ENCODE data around the gene CDC42EP5. TPM values are rescaled to one million over a fixed set of nuclear protein-coding genes. Genes with fewer than 3 reads are reported as not detected.

Gene CDC42EP5
- 10 to 100 TPM; 24.9 to 25.7 TPM for total RNA-seq
- polyA plus RNA-seq = 10 to 100 TPM; 15.8 to 17.8 TPM
- long read RNA-seq, donor 1, transcript CDC42EP5-202 (2 exons, 288 nt) = minor isoform, 6 of 44 reads
- long read RNA-seq, donor 1, transcript CDC42EP5-201 (3 exons, 864 nt) = major isoform, 32 of 44 reads
- long read RNA-seq, donor 1, partial matches to known transcripts = 6 of 44 reads
- long read RNA-seq, donor 1, other reads (novel, unspliced or antisense) = 0 of 44 reads
- long read RNA-seq, donor 2, transcript CDC42EP5-201 (3 exons, 864 nt) = major isoform, 18 of 19 reads
- long read RNA-seq, donor 2, partial matches to known transcripts = 0 of 19 reads
- long read RNA-seq, donor 2, other reads (novel, unspliced or antisense) = 0 of 19 reads
- long read RNA-seq, donor 3, transcript CDC42EP5-201 (3 exons, 864 nt) = major isoform, 19 of 21 reads
- long read RNA-seq, donor 3, partial matches to known transcripts = 0 of 21 reads
- long read RNA-seq, donor 3, other reads (novel, unspliced or antisense) = 0 of 21 reads
- long read RNA-seq, donor 4, transcript CDC42EP5-201 (3 exons, 864 nt) = major isoform, 21 of 22 reads
- long read RNA-seq, donor 4, partial matches to known transcripts = 0 of 22 reads
- long read RNA-seq, donor 4, other reads (novel, unspliced or antisense) = 0 of 22 reads
- long read RNA-seq, donor 5, transcript CDC42EP5-201 (3 exons, 864 nt) = major isoform, 25 of 27 reads
- long read RNA-seq, donor 5, partial matches to known transcripts = 0 of 27 reads
- long read RNA-seq, donor 5, other reads (novel, unspliced or antisense) = 0 of 27 reads

DNA sequence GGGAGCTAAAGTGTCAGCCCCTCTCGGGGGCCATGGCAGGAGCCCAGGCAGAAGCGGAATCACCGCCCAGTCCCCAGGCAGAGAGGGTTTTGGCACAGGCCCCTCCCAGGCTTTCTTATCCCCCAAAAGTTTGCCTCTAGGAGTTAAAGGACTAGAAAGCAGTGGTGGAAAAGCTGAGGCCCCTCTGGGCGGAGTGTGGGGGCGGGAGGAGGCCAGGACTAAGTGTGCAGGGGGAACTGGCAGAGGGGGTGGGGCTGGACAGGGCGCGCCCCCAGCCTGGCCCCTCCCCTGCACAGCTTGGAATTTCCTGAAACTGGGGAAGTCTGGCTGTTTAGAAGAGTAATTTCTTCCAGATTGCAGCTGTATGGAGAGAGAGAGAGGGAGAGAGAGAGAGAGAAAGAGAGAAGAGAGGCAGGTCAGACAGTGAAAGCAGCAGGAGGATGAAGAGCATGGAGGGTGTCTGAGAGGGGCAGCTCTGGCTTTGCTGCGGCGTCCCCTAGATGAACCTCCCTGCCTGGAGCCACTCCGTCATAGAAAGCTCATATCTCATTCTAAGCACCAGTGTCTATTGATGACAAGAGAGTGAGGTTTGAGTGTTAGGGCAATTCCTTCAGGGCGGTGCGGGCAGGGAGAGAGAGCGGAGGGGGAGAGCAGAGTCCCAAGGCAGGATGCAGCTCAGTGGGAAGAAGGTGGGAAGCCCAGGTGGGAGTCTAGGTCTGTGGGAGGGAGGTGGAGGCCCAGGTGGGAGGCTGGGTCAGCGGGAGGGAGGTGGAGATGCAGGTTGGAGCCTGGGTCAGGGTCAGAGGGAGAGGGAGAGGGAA lies at the start of gene CDC42EP5:
Gene CDC42EP5, minus strand, starts transcription at position 226 of the 821 bp plus-strand sequence. CDS start 7,749 bp downstream, outside the sequence.
- H3K4me3 ChIP-seq = no peak within 1 kb of the TSS
- peaks cover 0 to 6% (median 0%) of the 10 kb centered on the region in 4 donors for H3K36me3 ChIP-seq (ENCODE audit: control insufficient read depth in 4 of 4, insufficient read depth in 4 of 4, low read length in 4 of 4)
- no peak for TF ChIP-seq CTCF (IDR thresholded peaks at IDR 0.05; ENCODE audit: control extremely low read depth, extremely low read depth)
- peak within 1 kb of the TSS; percentile 59 to 76 for H3K27ac ChIP-seq (ENCODE audit: low read depth in 1 of 2, low read length in 1 of 2)
- no peaks in the 10 kb centered on the region for H3K27me3 ChIP-seq (ENCODE audit: control insufficient read depth in 3 of 3, insufficient read depth in 3 of 3, low read length in 2 of 3)
- ATAC-seq (ENCODE audit: insufficient read depth, low FRiP score) (peak; percentile 78), DNase-seq (peak; percentile 96 to 97 (median 97))
- WGBS, 2 donors = 9 to 10% methylated on average over 14 of the region's 14 CpGs
- no peaks in the 10 kb centered on the region for H3K9me3 ChIP-seq (ENCODE audit: control insufficient read depth in 4 of 4, insufficient read depth in 3 of 4, low read length in 3 of 4)
- H3K9ac ChIP-seq (ENCODE audit: insufficient read depth in 1 of 2, low read length in 2 of 2) = peak within 1 kb of the TSS; percentile 5 to 73
- peaks cover 0 to 35% (median 20%) of the 10 kb centered on the region in 5 donors for H3K4me1 ChIP-seq (ENCODE audit: control insufficient read depth in 5 of 5, insufficient read depth in 5 of 5, low read length in 5 of 5)

GRCh38 chr19:54521860-54522513 lies 48.9 kb upstream of the CDC42EP5 start:
- H3K36me3 ChIP-seq (ENCODE audit: control insufficient read depth in 4 of 4, insufficient read depth in 4 of 4, low read length in 4 of 4) = no peaks in the 10 kb centered on the region
- no peak for DNase-seq
- WGBS, 2 donors = 81% methylated on average over 6 of the region's 6 CpGs
- H3K4me3 ChIP-seq = no peak overlapping the region
- H3K9ac ChIP-seq (ENCODE audit: insufficient read depth in 1 of 2, low read length in 2 of 2) = no peak overlapping the region
- TF ChIP-seq CTCF (IDR thresholded peaks at IDR 0.05; ENCODE audit: control extremely low read depth, extremely low read depth) = no peak
- no peak for ATAC-seq (ENCODE audit: insufficient read depth, low FRiP score)
- no peaks in the 10 kb centered on the region for H3K9me3 ChIP-seq (ENCODE audit: control insufficient read depth in 4 of 4, insufficient read depth in 3 of 4, low read length in 3 of 4)
- no peaks in the 10 kb centered on the region for H3K27me3 ChIP-seq (ENCODE audit: control insufficient read depth in 3 of 3, insufficient read depth in 3 of 3, low read length in 2 of 3)
- H3K4me1 ChIP-seq (ENCODE audit: control insufficient read depth in 5 of 5, insufficient read depth in 5 of 5, low read length in 5 of 5) = no peaks in the 10 kb centered on the region
- H3K27ac ChIP-seq (ENCODE audit: low read depth in 1 of 2, low read length in 1 of 2) = no peak overlapping the region

GRCh38 chr19:54521022-54521859 lies 48.1 kb upstream of the CDC42EP5 start:
- ATAC-seq (ENCODE audit: insufficient read depth, low FRiP score) = no peak

More at GRCh38 chr19:54521022-54521859, 48.1 kb upstream of the CDC42EP5 start:
- Histone ChIP-seq H3K36me3 (ENCODE audit: control insufficient read depth in 4 of 4, insufficient read depth in 4 of 4, low read length in 4 of 4) (no peaks in the 10 kb centered on the region), H3K27ac (ENCODE audit: low read depth in 1 of 2, low read length in 1 of 2) (no peak overlapping the region), H3K4me1 (ENCODE audit: control insufficient read depth in 5 of 5, insufficient read depth in 5 of 5, low read length in 5 of 5) (no peaks in the 10 kb centered on the region), H3K9ac (ENCODE audit: insufficient read depth in 1 of 2, low read length in 2 of 2) (no peak overlapping the region), H3K4me3 (no peak overlapping the region), H3K9me3 (ENCODE audit: control insufficient read depth in 4 of 4, insufficient read depth in 3 of 4, low read length in 3 of 4) (no peaks in the 10 kb centered on the region), H3K27me3 (ENCODE audit: control insufficient read depth in 3 of 3, insufficient read depth in 3 of 3, low read length in 2 of 3) (no peaks in the 10 kb centered on the region)
- WGBS, 2 donors = 25 to 35% methylated on average over 17 to 18 of the region's 18 CpGs
- no peak for DNase-seq
- TF ChIP-seq CTCF (IDR thresholded peaks at IDR 0.05; ENCODE audit: control extremely low read depth, extremely low read depth) = no peak
